Measurements from ENCODE around the gene ZBTB22. TPM values are rescaled to one million over a fixed set of nuclear protein-coding genes. Genes with fewer than 3 reads are reported as not detected.

The ZBTB22 gene
- total RNA-seq, 1 experiment from 2014 or later: 11.7 TPM

GRCh38 chr6:33298773-33299236 lies 18.7 kb downstream of the ZBTB22 start, which contains the start of gene RGL2:
TSS of gene RGL2 (minus strand) at chr6:33298942. CDS start at chr6:33298610, 332 bp downstream.
- ATAC-seq (peak; percentile 16), DNase-seq (ENCODE audit: low read depth, low spot score) (no peak)
- TF ChIP-seq RAD21 (IDR thresholded peaks at IDR 0.05; ENCODE audit: low read depth): no peak
- no peak for TF ChIP-seq YY1 (IDR thresholded peaks at IDR 0.05; ENCODE audit: extremely low read depth, insufficient replicate concordance, low read depth, low read length)
- no peak for TF ChIP-seq FOSL1 (IDR thresholded peaks at IDR 0.05; ENCODE audit: low read depth)
- no peak for TF ChIP-seq SRF (IDR thresholded peaks at IDR 0.05; ENCODE audit: low read depth)
- TF ChIP-seq REST (IDR thresholded peaks at IDR 0.05; ENCODE audit: low read depth): no peak
- no peak for TF ChIP-seq SIN3A (IDR thresholded peaks at IDR 0.05; ENCODE audit: low read depth)
- no peak for TF ChIP-seq ZFX (IDR thresholded peaks at IDR 0.05)
- TF ChIP-seq EZH2 (IDR thresholded peaks at IDR 0.05): no peak
- TF ChIP-seq EZH2phosphoT487 (IDR thresholded peaks at IDR 0.05; ENCODE audit: borderline replicate concordance): no peak
- TF ChIP-seq JUND (IDR thresholded peaks at IDR 0.05): no peak
- no peak for TF ChIP-seq SP1 (IDR thresholded peaks at IDR 0.05; ENCODE audit: low read depth)
- no peak for TF ChIP-seq CEBPB (IDR thresholded peaks at IDR 0.05; ENCODE audit: low read depth)
- TF ChIP-seq EGR1 (IDR thresholded peaks at IDR 0.05; ENCODE audit: low read depth): no peak
- TF ChIP-seq CBX3 (IDR thresholded peaks at IDR 0.05; ENCODE audit: low read depth): no peak
- no peak for TF ChIP-seq MAX (IDR thresholded peaks at IDR 0.05)
- TF ChIP-seq ZNF274 (IDR thresholded peaks at IDR 0.05; ENCODE audit: low read depth, low read length): no peak
- TF ChIP-seq TCF7L2 (IDR thresholded peaks at IDR 0.05; ENCODE audit: borderline replicate concordance, extremely low read depth, insufficient read depth, insufficient read length): no peak
- intact Hi-C loops (cut with micrococcal nuclease): loop anchor here (1.0 to 5.0 kb wide), 4 partner anchors 16 to 128 kb away; partner anchors contain the start of genes PHF1, RXRB, SLC39A7 and TAPBP
- Histone ChIP-seq H3K4me1 (ENCODE audit: control insufficient read depth in 1 of 2, insufficient read depth in 2 of 2, low read length in 2 of 2) (peaks cover 6 to 26% of the 10 kb centered on the region in 2 experiments; a peak in 3 of 4 replicates), H3K4me3 (replicated peaks in 1 of 2; ENCODE audit: low read depth in 1 of 2, low read length in 2 of 2) (peak within 1 kb of the TSS; percentile 76 to 85), H3K79me2 (ENCODE audit: insufficient read depth, low read length) (peaks cover 21% of the 10 kb centered on the region), H4K20me1 (ENCODE audit: insufficient read depth) (no peaks in the 10 kb centered on the region), H3K9me3 (ENCODE audit: control insufficient read depth in 1 of 2, insufficient read depth in 1 of 2, low read depth in 1 of 2, low read length in 2 of 2) (no peaks in the 10 kb centered on the region), H3K27ac (ENCODE audit: low read depth, low read length) (peak within 1 kb of the TSS; percentile 96), H3K36me3 (ENCODE audit: control insufficient read depth in 1 of 2, insufficient read depth in 2 of 2, low read length in 2 of 2) (peaks cover 3 to 8% of the 10 kb centered on the region in 2 experiments; a peak in 3 of 4 replicates), H3K27me3 (ENCODE audit: insufficient read depth, low read length) (no peaks in the 10 kb centered on the region), H3K4me2 (ENCODE audit: low read length) (peak within 1 kb of the TSS; percentile 100), H3K9ac (ENCODE audit: low read length) (peak within 1 kb of the TSS; percentile 84), H2AFZ (ENCODE audit: low read depth, low read length, poor library complexity, severe bottlenecking) (no peak within 1 kb of the TSS), H3K9me2 (ENCODE audit: insufficient read depth) (no peaks in the 10 kb centered on the region)
- BruUV-seq (replicated peaks): no TSS peak
- ChIA-PET CTCF (interaction anchor here (0.9 to 1.6 kb wide), 5 partner anchors 10 to 138 kb away, joined by 3 to 11 read pairs (median 9); partner anchors contain the start of genes B3GALT4, PFDN6, WDR46 and ZBTB22), RAD21 (ENCODE audit: low non-redundant PET in 1 of 2, low total read pairs in 2 of 2, uncharacterized antibody in 2 of 2, unreplicated experiment in 2 of 2) (no interaction called here), POLR2A (interaction anchor here (0.9 to 1.6 kb wide), 5 partner anchors 8 to 39 kb away, joined by 3 to 13 read pairs (median 4); partner anchors contain the start of genes B3GALT4, RPS18, VPS52 and ZBTB22)
